NAMALWA (cell line): ENCODE results near the gene SLC20A1.

Source experiments
- DNase-seq: peaks from one replicate; pipeline ENCODE4 v3.0.0-alpha.2; 2015; ENCODE audit warnings: low spot score

Gene SLC20A1

DNA sequence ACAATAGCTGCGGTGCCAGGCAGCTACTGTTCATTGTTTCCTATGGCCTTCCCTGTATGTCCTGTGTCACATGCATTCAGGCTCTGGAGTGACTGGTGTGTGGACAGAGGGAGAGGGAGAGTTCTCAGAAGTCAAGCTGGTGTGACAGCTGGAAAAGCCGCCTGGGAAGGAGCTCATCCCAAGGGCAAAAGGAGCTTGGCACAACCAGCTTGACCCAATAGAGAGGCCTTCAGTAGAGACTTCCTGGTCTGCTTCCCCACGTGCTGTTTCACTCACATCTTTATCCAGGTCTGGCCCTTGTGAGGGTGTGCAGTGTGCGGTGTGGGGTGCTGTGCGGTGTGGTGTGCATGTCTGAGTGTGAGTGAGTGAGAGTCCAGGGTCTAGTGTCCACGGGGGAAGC lies 64.0 kb downstream of the SLC20A1 start:
- DNase-seq = no peak

DNA sequence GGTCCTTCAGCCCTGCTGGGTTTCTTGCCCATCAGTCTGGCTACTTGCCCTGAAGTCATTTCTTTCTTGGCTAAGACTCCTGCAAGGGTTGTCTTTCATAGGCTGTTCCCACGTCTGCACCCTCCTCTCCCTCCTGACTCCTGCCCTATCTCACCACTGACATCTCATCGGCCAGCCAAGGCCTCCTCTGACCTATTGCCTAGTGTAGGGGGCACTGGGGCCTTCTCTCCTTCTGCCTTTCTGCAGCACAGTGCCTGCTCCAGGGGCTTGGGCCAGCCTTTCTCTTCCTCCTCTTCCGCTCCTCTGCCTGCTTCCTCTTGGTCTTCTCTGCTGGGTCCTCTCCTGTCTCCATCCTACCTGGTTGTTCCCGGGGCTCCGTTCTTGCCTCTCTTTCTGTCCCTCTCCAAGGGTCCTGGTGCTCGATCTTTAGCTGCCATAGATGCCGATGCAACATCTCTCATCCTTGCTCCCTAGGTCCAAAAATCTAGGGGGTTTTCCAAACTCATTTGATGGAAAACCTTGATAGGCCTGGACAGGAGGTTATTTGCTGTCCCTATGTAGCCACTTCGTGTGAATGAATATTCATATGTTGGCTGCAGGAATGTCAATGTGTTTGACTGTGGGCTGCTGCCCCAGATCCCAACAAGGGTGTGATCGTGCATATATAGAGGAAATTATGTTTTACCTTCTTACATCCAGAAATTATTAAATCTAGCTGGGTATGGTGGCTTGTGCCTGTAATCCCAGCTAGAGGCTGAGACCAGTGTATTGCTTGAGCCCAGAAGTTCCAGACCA lies 65.4 kb downstream of the SLC20A1 start:
- no peak for DNase-seq

DNA sequence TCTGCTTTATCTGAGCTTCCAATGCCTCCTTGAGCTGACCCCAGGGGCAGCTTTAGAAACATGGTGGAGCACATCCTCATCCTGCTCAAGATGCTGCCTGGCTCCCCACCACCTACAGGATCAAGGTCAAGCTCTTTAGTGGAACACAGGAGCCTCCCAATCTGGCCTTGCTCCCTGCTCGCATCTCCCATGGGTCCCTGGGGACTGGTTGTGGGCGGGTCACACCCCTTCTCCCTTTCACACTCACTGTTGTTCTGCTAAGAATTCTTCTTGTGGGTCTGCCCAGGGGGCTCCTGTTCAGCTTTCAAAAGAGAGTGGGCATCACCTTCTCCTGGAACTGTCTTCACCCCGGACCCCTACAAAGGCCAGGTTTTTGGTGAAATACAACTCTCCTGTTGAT lies 66.7 kb downstream of the SLC20A1 start:
- no peak for DNase-seq

DNA sequence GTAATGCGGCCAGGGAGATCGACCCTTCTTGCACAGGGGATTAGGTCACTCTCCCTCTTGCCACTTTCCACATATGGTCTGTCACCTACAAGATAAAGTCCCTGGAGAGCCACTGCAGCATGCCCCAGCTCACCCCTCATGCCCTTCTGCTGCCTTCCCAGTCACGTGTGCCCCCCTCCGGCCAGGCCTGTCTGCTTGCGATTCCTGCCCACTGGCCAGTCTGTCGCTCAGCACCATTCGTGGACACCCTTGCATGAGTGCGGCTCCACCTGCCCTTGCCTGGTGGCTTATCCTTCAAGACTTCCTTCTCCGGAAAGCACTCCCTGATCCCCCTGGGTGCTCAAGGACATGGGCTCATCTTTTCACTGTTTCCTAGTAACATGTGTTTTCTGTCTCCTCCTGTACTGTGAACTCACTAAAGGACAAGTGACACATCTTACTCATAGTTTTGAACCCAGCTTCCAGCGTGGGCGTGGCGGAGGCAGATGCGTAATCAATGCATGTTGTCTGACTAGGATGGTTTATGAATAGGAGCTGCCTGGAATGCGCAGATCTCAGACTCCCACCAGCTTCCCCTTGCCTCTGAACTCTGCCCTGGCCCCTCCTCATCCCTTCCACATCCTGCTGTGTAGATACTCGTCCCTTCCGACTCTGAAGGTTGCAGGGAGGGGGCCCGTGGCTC lies 67.3 kb downstream of the SLC20A1 start:
- no peak for DNase-seq
